ENCODE measurements around the gene APC.

Gene APC

GRCh38 chr5:112689155-112689909, 48.4 kb upstream of the APC start:
- Histone ChIP-seq H3K27ac (ENCODE audit: extremely low read depth, low read depth, low read length) (no peak overlapping the region), H3K36me3 (ENCODE audit: control insufficient read depth in 2 of 2, insufficient read depth in 1 of 2, low read length in 2 of 2) (no peaks in the 10 kb centered on the region), H3K9me3 (ENCODE audit: control insufficient read depth, insufficient read depth, low read depth, low read length) (no peaks in the 10 kb centered on the region), H3K4me1 (ENCODE audit: control insufficient read depth, insufficient read depth, low read length) (no peaks in the 10 kb centered on the region), H3K4me3 (ENCODE audit: low read depth, low read length) (no peak overlapping the region)
- CTCF ChIA-PET: interaction anchor here (0.6 to 8.7 kb wide), 10 partner anchors 20 to 269 kb away, joined by 3 to 152 read pairs (median 3); no protein-coding TSS in a partner anchor
- TF ChIP-seq BCL11B (tag by site-specific recombination; IDR thresholded peaks at IDR 0.05; ENCODE audit: low read depth) (no peak), ZBTB10 (tag by site-specific recombination; IDR thresholded peaks at IDR 0.05) (no peak), SCRT2 (tag by site-specific recombination; IDR thresholded peaks at IDR 0.05) (no peak), PATZ1 (tag by site-specific recombination; IDR thresholded peaks at IDR 0.05) (no peak), ZNF114 (tag by site-specific recombination; IDR thresholded peaks at IDR 0.05) (no peak), ZSCAN18 (tag by site-specific recombination; IDR thresholded peaks at IDR 0.05) (no peak)
- POLR2A ChIA-PET: no interaction called here

DNA sequence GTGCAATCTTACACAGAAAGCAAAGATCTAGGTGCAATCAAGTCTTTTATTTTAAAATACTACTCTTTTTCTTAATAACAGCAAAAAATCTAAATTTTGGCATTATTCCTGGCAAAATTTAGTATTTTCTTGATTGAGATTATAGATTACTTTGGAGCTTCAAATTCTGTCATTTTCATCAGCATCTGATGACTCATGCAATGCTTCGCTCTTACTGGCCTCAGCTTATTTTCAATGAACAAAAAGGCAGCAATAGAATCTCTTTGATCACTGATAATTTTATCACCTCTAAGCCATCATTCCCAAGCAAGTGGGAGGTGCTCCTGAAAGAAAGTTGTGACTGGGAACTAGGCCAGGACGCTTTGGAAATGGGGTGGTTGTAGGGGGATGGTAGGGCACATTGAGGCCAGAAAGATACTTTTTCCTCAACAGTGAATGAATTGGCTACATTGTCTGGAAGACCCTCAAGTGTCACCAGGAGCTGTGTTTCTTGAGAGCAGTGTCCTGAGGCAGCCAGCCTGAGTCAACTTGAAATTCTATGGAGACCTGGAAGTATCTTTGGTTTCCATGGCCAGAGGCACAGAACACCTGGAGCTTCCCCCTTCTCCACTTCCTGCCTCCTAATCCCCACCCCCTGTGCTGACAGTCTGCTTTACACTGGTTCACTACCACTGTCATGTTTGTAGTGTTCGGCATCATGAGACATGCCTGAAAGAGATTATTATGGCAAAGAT, 46.9 kb upstream of the APC start:
- H3K9me3 ChIP-seq (ENCODE audit: control insufficient read depth, insufficient read depth, low read depth, low read length): no peaks in the 10 kb centered on the region
- no peaks in the 10 kb centered on the region for H3K36me3 ChIP-seq (ENCODE audit: control insufficient read depth in 2 of 2, insufficient read depth in 1 of 2, low read length in 2 of 2)
- H3K4me3 ChIP-seq (ENCODE audit: low read depth, low read length): no peak overlapping the region
- no peaks in the 10 kb centered on the region for H3K4me1 ChIP-seq (ENCODE audit: control insufficient read depth, insufficient read depth, low read length)
- TF ChIP-seq ZNF292 (tag by site-specific recombination; IDR thresholded peaks at IDR 0.05; ENCODE audit: borderline replicate concordance, low read depth) (no peak), ZNF555 (tag by site-specific recombination; conservative IDR thresholded peaks at IDR 0.05) (no peak), WT1 (tag by site-specific recombination; IDR thresholded peaks at IDR 0.05) (no peak), ZNF175 (tag by site-specific recombination; IDR thresholded peaks at IDR 0.05) (no peak), ZNF785 (tag by site-specific recombination; IDR thresholded peaks at IDR 0.05) (no peak), ZNF335 (tag by site-specific recombination; conservative IDR thresholded peaks at IDR 0.05) (no peak), ZNF138 (tag by site-specific recombination; IDR thresholded peaks at IDR 0.05; ENCODE audit: borderline replicate concordance) (no peak), ZNF704 (tag by site-specific recombination; IDR thresholded peaks at IDR 0.05) (no peak), KLF7 (tag by site-specific recombination; IDR thresholded peaks at IDR 0.05; ENCODE audit: borderline replicate concordance) (no peak), ZNF488 (tag by site-specific recombination; IDR thresholded peaks at IDR 0.05) (no peak), ZNF776 (tag by site-specific recombination; IDR thresholded peaks at IDR 0.05; ENCODE audit: borderline replicate concordance) (no peak), MZF1 (tag by site-specific recombination; IDR thresholded peaks at IDR 0.05; ENCODE audit: borderline replicate concordance) (no peak), ZNF121 (tag by site-specific recombination; IDR thresholded peaks at IDR 0.05) (no peak), IKZF3 (tag by site-specific recombination; IDR thresholded peaks at IDR 0.05) (no peak), MYNN (tag by site-specific recombination; IDR thresholded peaks at IDR 0.05; ENCODE audit: borderline replicate concordance) (no peak)
- no peak overlapping the region for H3K27ac ChIP-seq (ENCODE audit: extremely low read depth, low read depth, low read length)
- ChIA-PET CTCF (interaction anchor here (0.6 to 8.7 kb wide), 26 partner anchors 8 to 687 kb away, joined by 3 to 152 read pairs (median 4); no protein-coding TSS in a partner anchor), POLR2A (no interaction called here)
